K562 (cell line): ENCODE measurements around the gene PUM1. TPM values are rescaled to one million over a fixed set of nuclear protein-coding genes. Genes with fewer than 3 reads are reported as not detected.

Experiments used
- ATAC-seq: fragments of 200-7000 bp; cut with Tn5 transposase; 3 replicates; pipeline ENCODE4 v1.9.1; 2020; ENCODE audit warnings: moderate library complexity
- BruUV-seq: library from RNA; stranded (reverse); fragments of 400-500 nt; replicated peaks from 2 replicates; lab custom pipeline; 2021; lab: Mats Ljungman, UMichigan
- CTCF ChIA-PET: fragments of 300-600 bp; formaldehyde crosslinking; extraction: SDS; loops from one replicate; lab custom pipeline; 2021; ENCODE audit warnings: low intra/inter-chr PET ratio; lab: Yijun Ruan, JAX
- POLR2A ChIA-PET: fragments of 300-600, 350-650 bp; sonication (Branson Sonifier 250); formaldehyde crosslinking; extraction: SDS; loops from one replicate; lab custom pipeline; 2021; ENCODE audit warnings: antibody characterized with exemption, inconsistent platforms; lab: Yijun Ruan, JAX
- DNase-seq, 4 experiments: peaks; one replicate each; pipeline versions ENCODE4 v3.0.0 to v3.0.0-alpha.2; 2011 to 2018; ENCODE audit warnings: low spot score in 3 of 4, mixed read lengths in 3 of 4; ENCODE audit errors: extremely low read depth in 1 of 4
- FAIRE-seq: peaks from 2 replicates; lab custom pipeline; 2011; peaks lifted over from hg19 to GRCh38; lab: Jason Lieb, UNC
- H2AFZ ChIP-seq: 2 replicates; pipeline ENCODE4 v1.6.0; 2011; ENCODE audit warnings: low read depth, low read length, control low read depth, inconsistent platforms
- H3K27ac ChIP-seq: fragments of 200-600 bp; 3 replicates; pipeline ENCODE4 v1.8.0; 2011; ENCODE audit warnings: low read depth, mild to moderate bottlenecking, control low read depth, inconsistent platforms, low read length, moderate library complexity, mixed read lengths; ENCODE audit errors: extremely low read depth
- H3K27me3 ChIP-seq, 2 experiments: fragments of 300-600 bp in 1 of 2; 2 replicates in 1 of 2; 3 replicates in 1 of 2; pipeline versions ENCODE4 v1.6.0 to v1.8.0; 2011; ENCODE audit warnings: inconsistent platforms in 2 of 2, low read length in 2 of 2, mild to moderate bottlenecking in 1 of 2, mixed read lengths in 1 of 2, moderate library complexity in 1 of 2; ENCODE audit not compliant: control insufficient read depth in 2 of 2, insufficient read depth in 2 of 2
- H3K36me3 ChIP-seq: fragments of 300-600 bp; 3 replicates; pipeline ENCODE4 v1.8.0; 2011; ENCODE audit warnings: mild to moderate bottlenecking, low read length, inconsistent platforms; ENCODE audit not compliant: control insufficient read depth, insufficient read depth
- H3K4me1 ChIP-seq, 2 experiments: fragments of 200-600 bp in 1 of 2; replicated peaks in 1 of 2; 2 replicates in 1 of 2; 3 replicates in 1 of 2; pipeline versions ENCODE4 v1.5.1 to v1.8.0; 2011; ENCODE audit warnings: inconsistent platforms in 2 of 2, low read length in 2 of 2, mild to moderate bottlenecking in 1 of 2, mixed read lengths in 1 of 2, moderate library complexity in 1 of 2; ENCODE audit not compliant: control insufficient read depth in 2 of 2, insufficient read depth in 2 of 2
- H3K4me2 ChIP-seq: 2 replicates; pipeline ENCODE4 v1.6.1; 2011; ENCODE audit warnings: low read length, control low read depth, inconsistent platforms, mixed read lengths; ENCODE audit not compliant: insufficient read depth
- H3K4me3 ChIP-seq: fragments of 200-600 bp; sonication (generic), shearing (Covaris generic); 2 replicates; pipeline ENCODE4 v1.5.1; 2016; ENCODE audit warnings: control low read depth, inconsistent platforms
- H3K79me2 ChIP-seq: fragments of 200-600 bp; 3 replicates; pipeline ENCODE4 v1.8.0; 2011; ENCODE audit warnings: low read length, inconsistent platforms; ENCODE audit not compliant: control insufficient read depth, insufficient read depth
- H3K9ac ChIP-seq, 2 experiments: 2 replicates each; pipeline versions ENCODE4 v1.6.0 to v1.6.1; 2011; ENCODE audit warnings: low read depth in 2 of 2, low read length in 2 of 2, control low read depth in 1 of 2, inconsistent platforms in 1 of 2, mild to moderate bottlenecking in 1 of 2, mixed read lengths in 1 of 2; ENCODE audit not compliant: insufficient read depth in 1 of 2
- H3K9me1 ChIP-seq: one replicate; pipeline ENCODE4 v1.6.0; 2011; ENCODE audit warnings: inconsistent platforms, mild to moderate bottlenecking, low read length, moderate library complexity; ENCODE audit not compliant: control insufficient read depth, insufficient read depth
- H3K9me3 ChIP-seq: replicated peaks from 2 replicates; pipeline ENCODE4 v1.5.1; 2011; ENCODE audit warnings: low read depth, low read length, inconsistent platforms; ENCODE audit not compliant: control insufficient read depth, insufficient read depth
- H4K20me1 ChIP-seq: replicated peaks from 2 replicates; pipeline ENCODE4 v1.6.1; 2011; ENCODE audit warnings: low read length, inconsistent platforms, mixed read lengths; ENCODE audit not compliant: control insufficient read depth, insufficient read depth
- C11orf30 ChIP-seq: fragments of 450-650 bp; IDR thresholded peaks from 2 replicates; pipeline ENCODE4 v1.6.1; 2016; ENCODE audit warnings: low read depth, mild to moderate bottlenecking
- HDAC2 ChIP-seq: fragments of 450-650 bp; IDR thresholded peaks from 2 replicates; pipeline ENCODE4 v1.6.1; 2016; ENCODE audit warnings: mild to moderate bottlenecking
- IRF2 ChIP-seq: sonication (generic); formaldehyde crosslinking; IDR thresholded peaks from 2 replicates; pipeline ENCODE4 v1.8.1; 2022; ENCODE audit warnings: mild to moderate bottlenecking, missing genetic modification reagents
- NFIC ChIP-seq: fragments of 450-650 bp; IDR thresholded peaks from 2 replicates; pipeline ENCODE4 v1.6.1; 2017; ENCODE audit warnings: mild to moderate bottlenecking, inconsistent platforms
- RHOXF2B ChIP-seq: fragments of 250-450 bp; sonication (Bioruptor Pico); conservative IDR thresholded peaks from 2 replicates; pipeline ENCODE4 v1.5.1; 2021
- SMARCC2 ChIP-seq: fragments of 450-650 bp; IDR thresholded peaks from 2 replicates; pipeline ENCODE4 v1.6.1; 2017; ENCODE audit warnings: antibody characterized with exemption, moderate library complexity, mild to moderate bottlenecking, low read depth
- ZNF398 ChIP-seq: fragments of 250-450 bp; sonication (Bioruptor Pico); IDR thresholded peaks from 2 replicates; pipeline ENCODE4 v1.8.0; 2021; ENCODE audit warnings: moderate library complexity, mild to moderate bottlenecking, inconsistent platforms
- WGBS: fragments of 100-300 bp; shearing (Covaris generic); methylation state at CpG from one replicate; pipeline ENCODE4 v1.1.6; 2016; ENCODE audit warnings: low coverage, mixed read lengths; ENCODE audit not compliant: insufficient coverage; ENCODE audit errors: missing lambda C conversion rate; 5-methylcytosine and 5-hydroxymethylcytosine counted together
- in situ Hi-C: fragments of 300-500 bp; cut with MboI; formaldehyde crosslinking; loops from 4 replicates; pipeline ENCODE4 v1.15.0; 2018; ENCODE audit warnings: inconsistent platforms, mixed read lengths
- intact Hi-C: fragments of 100-400 bp; cut with micrococcal nuclease; formaldehyde crosslinking; loops from 2 replicates; pipeline ENCODE4 v1.14.2; 2022
- polyA plus RNA-seq, 8 experiments: library from polyadenylated mRNA; depleted of rRNA in 4 of 8; stranded (reverse) in 5 of 8; unstranded in 3 of 8; fragments of >200 nt; fragmentation: Nextera tagmentation in 2 of 8; fragmentation: Illumina TruSeq in 1 of 8; extraction: Ambion mirVana in 2 of 8; extraction: Trizol in 1 of 8; gene quantifications; 2 replicates each; pipeline versions ENCODE4 v1.2.1 to v1.2.3, GENCODE V29; 2011 to 2014; ENCODE audit warnings: inconsistent platforms in 1 of 8, missing spikeins in 1 of 8
- total RNA-seq, 7 experiments: library from RNA; depleted of rRNA in 6 of 7; stranded (reverse); fragments of >200 nt in 6 of 7; fragmentation: Illumina TruSeq in 2 of 7; extraction: Trizol in 2 of 7; gene quantifications; 2 replicates each; pipeline versions ENCODE4 v1.2.1 to v1.2.3, GENCODE V29; 2011 to 2021; ENCODE audit warnings: low replicate concordance in 1 of 7
- TF ChIP-seq, protein P1 (sequence below): fragments of 250-450 bp; sonication (Bioruptor Pico); IDR thresholded peaks from 2 replicates; pipeline ENCODE4 v1.8.0; 2021; ENCODE audit warnings: borderline replicate concordance, mild to moderate bottlenecking, moderate library complexity; ENCODE audit not compliant: poor library complexity, severe bottlenecking

PUM1 gene
- total and polyA plus RNA-seq, 9 of the 15 experiments (the other 6 are each of a cell fraction or from before 2014, with no cell fraction given): 37.7 to 104 (median 55.7) TPM

- no peak for TF ChIP-seq ZNF398 (CRISPR knock-in tag)
- peak; percentile 76 for TF ChIP-seq C11orf30
- TF ChIP-seq RHOXF2B (CRISPR knock-in tag): no peak
- TF ChIP-seq SMARCC2: no peak
Observed at GRCh38 chr1:30909365-30910068, 156.0 kb downstream of the PUM1 start (continued).

- Histone ChIP-seq H3K4me2 (peak within 1 kb of the TSS; percentile 70), H4K20me1 (peaks cover 15% of the 10 kb centered on the region), H3K27ac (peak within 1 kb of the TSS; percentile 52), H3K27me3 (no peaks in the 10 kb centered on the region), H3K9ac (peak within 1 kb of the TSS; percentile 54 to 92; a peak in 3 of 4 replicates), H2AFZ (peak within 1 kb of the TSS; percentile 80), H3K79me2 (peaks cover 17% of the 10 kb centered on the region), H3K9me3 (no peaks in the 10 kb centered on the region), H3K36me3 (no peaks in the 10 kb centered on the region), H3K4me1 (peaks cover 24 to 55% of the 10 kb centered on the region in 2 experiments), H3K4me3 (peak within 1 kb of the TSS; percentile 47), H3K9me1 (no peaks in the 10 kb centered on the region)
- CTCF ChIA-PET: interaction anchor here (4.7 to 4.8 kb wide), 2 partner anchors 106 to 126 kb away, joined by 90 to 109 read pairs; no protein-coding TSS in a partner anchor
- peak; percentile 55 for FAIRE-seq
- ATAC-seq: peak; percentile 72
- POLR2A ChIA-PET: interaction anchor here (0.9 to 1.6 kb wide), 4 partner anchors 105 to 189 kb away, joined by 3 to 8 read pairs (median 4); no protein-coding TSS in a partner anchor
- 9% methylated on average over 24 of the region's 68 CpGs for WGBS
- TSS peak; percentile 54 for BruUV-seq
- in situ Hi-C loops: no loop called here
- intact Hi-C loops: no loop called here
- peak; percentile 66 to 87 (median 80) for DNase-seq
- TF ChIP-seq NFIC (no peak), IRF2 (CRISPR knock-in tag) (no peak), HDAC2 (peak; percentile 76; the same call in 1 of the 2 replicates)
- TF ChIP-seq, protein P1, sequence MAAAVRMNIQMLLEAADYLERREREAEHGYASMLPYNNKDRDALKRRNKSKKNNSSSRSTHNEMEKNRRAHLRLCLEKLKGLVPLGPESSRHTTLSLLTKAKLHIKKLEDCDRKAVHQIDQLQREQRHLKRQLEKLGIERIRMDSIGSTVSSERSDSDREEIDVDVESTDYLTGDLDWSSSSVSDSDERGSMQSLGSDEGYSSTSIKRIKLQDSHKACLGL: no peak
Observed at GRCh38 chr1:30908696-30909364, 156.7 kb downstream of the PUM1 start, which contains the start of gene SDC3. SDC3 (minus strand) TSS chr1:30908758; CDS start chr1:30908586, 172 bp downstream.
